ENCODE measurements around the gene MRPL57. TPM values are rescaled to one million over a fixed set of nuclear protein-coding genes. Genes with fewer than 3 reads are reported as not detected.

MRPL57 gene
- total RNA-seq, 1 experiment from 2014 or later, result 29.4 TPM

GRCh38 chr13:21225082-21225481 is 48.6 kb downstream of the MRPL57 start:
- no peak for ATAC-seq
- TF ChIP-seq GABPB1 (CRISPR knock-in tag; IDR thresholded peaks at IDR 0.05), result no peak
- TF ChIP-seq, protein P1, sequence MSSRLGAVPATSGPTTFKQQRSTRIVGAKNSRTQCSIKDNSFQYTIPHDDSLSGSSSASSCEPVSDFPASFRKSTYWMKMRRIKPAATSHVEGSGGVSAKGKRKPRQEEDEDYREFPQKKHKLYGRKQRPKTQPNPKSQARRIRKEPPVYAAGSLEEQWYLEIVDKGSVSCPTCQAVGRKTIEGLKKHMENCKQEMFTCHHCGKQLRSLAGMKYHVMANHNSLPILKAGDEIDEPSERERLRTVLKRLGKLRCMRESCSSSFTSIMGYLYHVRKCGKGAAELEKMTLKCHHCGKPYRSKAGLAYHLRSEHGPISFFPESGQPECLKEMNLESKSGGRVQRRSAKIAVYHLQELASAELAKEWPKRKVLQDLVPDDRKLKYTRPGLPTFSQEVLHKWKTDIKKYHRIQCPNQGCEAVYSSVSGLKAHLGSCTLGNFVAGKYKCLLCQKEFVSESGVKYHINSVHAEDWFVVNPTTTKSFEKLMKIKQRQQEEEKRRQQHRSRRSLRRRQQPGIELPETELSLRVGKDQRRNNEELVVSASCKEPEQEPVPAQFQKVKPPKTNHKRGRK (CRISPR knock-in tag; IDR thresholded peaks at IDR 0.05; ENCODE audit: borderline replicate concordance), result no peak
- TF ChIP-seq, protein P2, sequence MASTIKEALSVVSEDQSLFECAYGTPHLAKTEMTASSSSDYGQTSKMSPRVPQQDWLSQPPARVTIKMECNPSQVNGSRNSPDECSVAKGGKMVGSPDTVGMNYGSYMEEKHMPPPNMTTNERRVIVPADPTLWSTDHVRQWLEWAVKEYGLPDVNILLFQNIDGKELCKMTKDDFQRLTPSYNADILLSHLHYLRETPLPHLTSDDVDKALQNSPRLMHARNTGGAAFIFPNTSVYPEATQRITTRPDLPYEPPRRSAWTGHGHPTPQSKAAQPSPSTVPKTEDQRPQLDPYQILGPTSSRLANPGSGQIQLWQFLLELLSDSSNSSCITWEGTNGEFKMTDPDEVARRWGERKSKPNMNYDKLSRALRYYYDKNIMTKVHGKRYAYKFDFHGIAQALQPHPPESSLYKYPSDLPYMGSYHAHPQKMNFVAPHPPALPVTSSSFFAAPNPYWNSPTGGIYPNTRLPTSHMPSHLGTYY (CRISPR knock-in tag; IDR thresholded peaks at IDR 0.05), result no peak
- no peak for TF ChIP-seq CBFB (CRISPR knock-in tag; IDR thresholded peaks at IDR 0.05; ENCODE audit: low read depth)
- TF ChIP-seq JAZF1 (CRISPR knock-in tag; IDR thresholded peaks at IDR 0.05), result no peak
- Mint-ChIP-seq H3K27ac (no peak overlapping the region), H3K27me3 (ENCODE audit: low read depth) (no peaks in the 10 kb centered on the region), H3K9me3 (peaks cover 29% of the 10 kb centered on the region), H3K36me3 (peaks cover 12% of the 10 kb centered on the region), H3K4me3 (no peak overlapping the region), H3K4me1 (no peaks in the 10 kb centered on the region)
- CTCF ChIA-PET, result no interaction called here
- POLR2A ChIA-PET, result no interaction called here
- no peak for DNase-seq (ENCODE audit: low spot score)

DNA sequence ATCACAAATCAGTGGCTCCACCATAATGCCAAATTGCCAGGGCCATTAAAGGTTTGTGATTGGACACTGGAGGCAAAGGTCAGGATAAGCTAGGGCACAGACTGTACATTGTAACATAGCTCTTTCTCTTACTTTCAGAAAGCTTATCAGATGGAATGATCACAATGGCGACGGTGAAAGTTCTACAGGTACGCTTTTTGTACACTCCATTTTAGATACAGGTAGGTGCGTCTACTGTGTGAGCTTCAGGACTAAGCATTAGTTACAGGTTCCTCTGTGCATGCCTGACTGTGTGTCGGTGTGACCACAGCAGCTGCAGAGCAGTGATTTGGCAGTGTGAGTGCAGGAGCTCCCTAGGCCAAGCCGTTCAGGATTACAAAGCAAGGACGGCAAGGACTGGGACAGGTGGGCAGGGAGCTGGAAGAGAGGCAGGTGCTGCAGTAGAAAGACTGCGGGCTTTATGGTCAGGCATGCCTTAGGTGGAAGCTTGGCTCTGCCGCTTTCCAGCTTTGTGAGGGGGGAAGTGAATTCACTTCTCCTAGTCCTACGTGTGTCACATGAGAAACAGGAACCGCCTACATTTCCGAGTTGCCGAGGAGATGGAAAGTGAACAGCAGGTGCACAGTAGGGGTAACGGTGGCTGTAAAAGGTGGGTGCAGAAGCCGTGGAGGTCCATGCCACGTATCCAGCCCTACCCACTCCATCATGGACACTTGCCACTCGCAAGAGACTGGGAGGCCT is 49.6 kb downstream of the MRPL57 start:
- CTCF ChIA-PET, result interaction anchor here (1.6 kb wide), 1 partner anchor 252 kb away, joined by 6 read pairs; no protein-coding TSS in a partner anchor
- POLR2A ChIA-PET, result interaction anchor here (0.6 kb wide), 1 partner anchor 38 kb away, joined by 5 read pairs; no protein-coding TSS in a partner anchor
- TF ChIP-seq ATF3 (CRISPR knock-in tag; conservative IDR thresholded peaks at IDR 0.05), result no peak
- no peak for TF ChIP-seq ETV6 (CRISPR knock-in tag; IDR thresholded peaks at IDR 0.05)
- no peak for TF ChIP-seq ZBTB43 (CRISPR knock-in tag; IDR thresholded peaks at IDR 0.05)
- TF ChIP-seq RELA (CRISPR knock-in tag; IDR thresholded peaks at IDR 0.05; ENCODE audit: borderline replicate concordance), result no peak
- TF ChIP-seq FOXP1 (CRISPR knock-in tag; IDR thresholded peaks at IDR 0.05; ENCODE audit: borderline replicate concordance), result no peak
- TF ChIP-seq ZNF219 (CRISPR knock-in tag; IDR thresholded peaks at IDR 0.05; ENCODE audit: borderline replicate concordance), result no peak
- no peak for TF ChIP-seq ZNF317 (CRISPR knock-in tag; IDR thresholded peaks at IDR 0.05; ENCODE audit: borderline replicate concordance, low read depth)
- no peak for TF ChIP-seq KAT7 (CRISPR knock-in tag; IDR thresholded peaks at IDR 0.05; ENCODE audit: borderline replicate concordance)
- no peak for TF ChIP-seq MXD4 (CRISPR knock-in tag; IDR thresholded peaks at IDR 0.05; ENCODE audit: borderline replicate concordance)
- no peak for TF ChIP-seq ZNF425 (CRISPR knock-in tag; conservative IDR thresholded peaks at IDR 0.05)
- no peak for TF ChIP-seq E2F5 (CRISPR knock-in tag; IDR thresholded peaks at IDR 0.05)
- TF ChIP-seq, protein P3, sequence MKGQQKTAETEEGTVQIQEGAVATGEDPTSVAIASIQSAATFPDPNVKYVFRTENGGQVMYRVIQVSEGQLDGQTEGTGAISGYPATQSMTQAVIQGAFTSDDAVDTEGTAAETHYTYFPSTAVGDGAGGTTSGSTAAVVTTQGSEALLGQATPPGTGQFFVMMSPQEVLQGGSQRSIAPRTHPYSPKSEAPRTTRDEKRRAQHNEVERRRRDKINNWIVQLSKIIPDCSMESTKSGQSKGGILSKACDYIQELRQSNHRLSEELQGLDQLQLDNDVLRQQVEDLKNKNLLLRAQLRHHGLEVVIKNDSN (CRISPR knock-in tag; IDR thresholded peaks at IDR 0.05), result no peak
- Mint-ChIP-seq H3K36me3 (peaks cover 9% of the 10 kb centered on the region), H3K4me3 (no peak overlapping the region), H3K9me3 (peaks cover 25% of the 10 kb centered on the region), H3K4me1 (no peaks in the 10 kb centered on the region), H3K27me3 (ENCODE audit: low read depth) (no peaks in the 10 kb centered on the region), H3K27ac (no peak overlapping the region)
- ATAC-seq, result no peak
- no peak for DNase-seq (ENCODE audit: low spot score)

Measured in WTC11 (cell line).